ENCODE measurements around the gene CCDC102B.
"Not testable (repeated sequence)": the region's sequence is repeated elsewhere in the genome, so short reads cannot be mapped to it uniquely, and the experiment has no call there.

CCDC102B gene

GRCh38 chr18:68797871-68798270, at the start of gene CCDC102B:
Gene CCDC102B, plus strand, starts transcription at chr18:68798080. Its CDS starts 38,684 bp downstream, at chr18:68836764.
- DNase-seq (ENCODE audit: low read depth): peak; percentile 94

GRCh38 chr18:68757126-68757525, 40.8 kb upstream of the CCDC102B start:
- peak; percentile 37 for DNase-seq (ENCODE audit: low read depth)

GRCh38 chr18:68759308-68759707, 38.6 kb upstream of the CCDC102B start:
- no peak for DNase-seq (ENCODE audit: low read depth)

GRCh38 chr18:68763083-68763482, 34.8 kb upstream of the CCDC102B start:
- DNase-seq (ENCODE audit: low read depth): peak; percentile 36

- peak; percentile 39 for DNase-seq (ENCODE audit: low read depth)
Observed at GRCh38 chr18:68764016-68764415, 33.9 kb upstream of the CCDC102B start.

GRCh38 chr18:68766433-68766832, 31.4 kb upstream of the CCDC102B start:
- no peak for DNase-seq (ENCODE audit: low read depth)

GRCh38 chr18:68769461-68769860, 28.4 kb upstream of the CCDC102B start:
- peak; percentile 24 for DNase-seq (ENCODE audit: low read depth)

GRCh38 chr18:68772268-68772667, 25.6 kb upstream of the CCDC102B start:
- DNase-seq (ENCODE audit: low read depth): no peak

GRCh38 chr18:68778280-68778886, 19.5 kb upstream of the CCDC102B start:
- DNase-seq (ENCODE audit: low read depth): peak; percentile 38

GRCh38 chr18:68779169-68779568, 18.7 kb upstream of the CCDC102B start:
- peak; percentile 61 for DNase-seq (ENCODE audit: low read depth)

- DNase-seq (ENCODE audit: low read depth): no peak
Observed at GRCh38 chr18:68780802-68781635, 16.9 kb upstream of the CCDC102B start.

- no peak for DNase-seq (ENCODE audit: low read depth)
Observed at GRCh38 chr18:68783506-68783905, 14.4 kb upstream of the CCDC102B start.

- DNase-seq (ENCODE audit: low read depth): no peak
Observed at GRCh38 chr18:68784071-68784470, 13.8 kb upstream of the CCDC102B start.

- DNase-seq (ENCODE audit: low read depth): not testable (repeated sequence)
Observed at GRCh38 chr18:68790290-68790689, 7.6 kb upstream of the CCDC102B start.

GRCh38 chr18:68791801-68792200, 6.1 kb upstream of the CCDC102B start:
- peak; percentile 64 for DNase-seq (ENCODE audit: low read depth)

GRCh38 chr18:68793951-68794350, 3.9 kb upstream of the CCDC102B start:
- DNase-seq (ENCODE audit: low read depth): no peak

- DNase-seq (ENCODE audit: low read depth): peak; percentile 96
Observed at GRCh38 chr18:68796936-68797690, 767 bp upstream of the CCDC102B start.

GRCh38 chr18:68800075-68800474, 2.2 kb downstream of the CCDC102B start:
- peak; percentile 47 for DNase-seq (ENCODE audit: low read depth)

- DNase-seq (ENCODE audit: low read depth): peak; percentile 94
Observed at GRCh38 chr18:68803356-68803755, 5.5 kb downstream of the CCDC102B start.

GRCh38 chr18:68817584-68817983, 19.7 kb downstream of the CCDC102B start:
- DNase-seq (ENCODE audit: low read depth): peak; percentile 42

GRCh38 chr18:68818584-68818983, 20.7 kb downstream of the CCDC102B start:
- no peak for DNase-seq (ENCODE audit: low read depth)

- DNase-seq (ENCODE audit: low read depth): no peak
Observed at GRCh38 chr18:68822926-68823325, 25.0 kb downstream of the CCDC102B start.

- DNase-seq (ENCODE audit: low read depth): peak; percentile 71
Observed at GRCh38 chr18:68826121-68826520, 28.2 kb downstream of the CCDC102B start.
